ENCODE measurements around the gene FAM50B.
"Not testable (repeated sequence)": the region's sequence is repeated elsewhere in the genome, so short reads cannot be mapped to it uniquely, and the experiment has no call there.

The FAM50B gene

DNA sequence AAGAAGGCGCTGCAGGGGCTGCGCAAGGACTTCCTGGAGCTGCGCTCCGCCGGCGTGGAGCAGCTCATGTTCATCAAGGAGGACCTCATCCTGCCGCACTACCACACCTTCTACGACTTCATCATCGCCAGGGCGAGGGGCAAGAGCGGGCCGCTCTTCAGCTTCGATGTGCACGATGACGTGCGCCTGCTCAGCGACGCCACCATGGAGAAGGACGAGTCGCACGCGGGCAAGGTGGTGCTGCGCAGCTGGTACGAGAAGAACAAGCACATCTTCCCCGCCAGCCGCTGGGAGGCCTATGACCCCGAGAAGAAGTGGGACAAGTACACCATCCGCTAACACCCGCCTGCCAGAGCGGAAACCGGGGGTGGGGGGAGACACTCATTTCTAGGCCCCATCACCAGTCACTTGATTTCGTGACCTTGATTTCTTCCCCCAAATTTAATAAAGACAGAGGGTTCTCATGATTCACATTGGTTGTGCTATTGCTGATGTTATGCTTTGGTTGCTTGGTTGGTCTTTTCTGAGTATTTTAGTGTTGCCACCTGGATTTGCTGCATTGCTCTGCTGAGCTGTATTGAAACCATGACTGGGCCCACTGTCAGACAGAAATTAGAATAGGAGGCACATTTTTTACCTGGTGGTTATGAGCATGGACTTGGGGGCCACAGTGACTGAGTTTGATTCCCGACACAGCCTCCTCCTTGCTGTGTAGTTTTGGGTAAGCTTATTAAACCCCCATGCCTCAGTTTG lies 1.5 kb downstream of the FAM50B start:
- DNase-seq = no peak

DNA sequence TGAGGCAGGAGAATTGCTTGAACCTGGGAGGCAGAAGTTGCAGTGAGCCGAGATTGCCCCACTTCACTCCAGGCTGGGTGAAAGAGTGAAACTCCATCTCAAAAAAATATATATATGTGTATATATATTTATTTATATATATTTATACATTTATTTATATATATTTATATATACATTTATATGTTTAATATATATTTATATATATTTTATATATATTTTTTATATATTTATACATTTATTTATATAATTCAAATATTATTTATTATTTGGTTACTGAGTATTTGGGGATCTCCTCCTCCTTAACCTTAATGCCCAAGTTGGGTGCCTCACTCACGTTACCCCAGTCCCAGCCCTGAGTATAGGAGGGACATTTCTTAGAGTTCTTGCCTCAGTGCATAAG lies 2.7 kb downstream of the FAM50B start:
- DNase-seq = no peak

DNA sequence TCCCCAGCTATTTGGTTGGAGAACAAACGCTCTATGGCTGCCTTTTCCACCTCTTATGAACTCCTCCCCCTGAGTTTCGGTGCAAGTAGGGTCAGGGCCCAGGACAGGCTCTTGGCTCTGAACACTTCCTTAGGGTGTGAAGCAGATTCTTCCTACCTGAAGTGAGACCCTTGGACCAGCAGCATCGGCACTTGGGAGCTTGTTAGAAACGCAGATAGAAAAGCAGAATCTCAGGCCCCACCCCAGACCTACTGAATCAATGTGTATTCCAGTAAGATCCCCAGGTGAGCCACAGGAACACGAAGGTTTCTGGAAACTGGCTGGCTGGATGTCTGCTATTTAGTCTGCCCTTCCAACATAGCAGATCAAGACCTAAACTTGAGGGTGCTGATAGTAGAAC lies 3.2 kb downstream of the FAM50B start:
- DNase-seq = no peak

DNA sequence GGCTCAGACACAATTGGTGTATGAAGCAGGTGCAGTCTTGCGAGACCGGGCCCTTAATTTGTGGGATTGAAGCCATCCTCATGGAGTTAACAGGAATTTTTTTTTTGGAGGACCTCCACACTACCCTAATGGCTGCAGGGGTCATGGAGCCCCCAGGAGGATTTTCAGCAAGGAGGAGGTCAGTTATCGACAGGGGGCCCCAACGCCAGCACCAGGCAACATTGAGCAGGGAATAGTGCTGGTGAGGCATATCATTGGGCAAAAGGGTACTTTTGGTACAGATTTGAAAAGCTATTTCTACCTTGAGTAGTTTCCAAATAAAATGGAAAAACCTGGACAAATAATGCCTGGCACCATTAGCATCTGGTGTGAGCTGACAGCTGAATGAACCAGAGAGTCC lies 6.7 kb downstream of the FAM50B start:
- no peak for DNase-seq

- DNase-seq = no peak
Measured at GRCh38 chr6:3856576-3856975, 7.4 kb downstream of the FAM50B start.

DNA sequence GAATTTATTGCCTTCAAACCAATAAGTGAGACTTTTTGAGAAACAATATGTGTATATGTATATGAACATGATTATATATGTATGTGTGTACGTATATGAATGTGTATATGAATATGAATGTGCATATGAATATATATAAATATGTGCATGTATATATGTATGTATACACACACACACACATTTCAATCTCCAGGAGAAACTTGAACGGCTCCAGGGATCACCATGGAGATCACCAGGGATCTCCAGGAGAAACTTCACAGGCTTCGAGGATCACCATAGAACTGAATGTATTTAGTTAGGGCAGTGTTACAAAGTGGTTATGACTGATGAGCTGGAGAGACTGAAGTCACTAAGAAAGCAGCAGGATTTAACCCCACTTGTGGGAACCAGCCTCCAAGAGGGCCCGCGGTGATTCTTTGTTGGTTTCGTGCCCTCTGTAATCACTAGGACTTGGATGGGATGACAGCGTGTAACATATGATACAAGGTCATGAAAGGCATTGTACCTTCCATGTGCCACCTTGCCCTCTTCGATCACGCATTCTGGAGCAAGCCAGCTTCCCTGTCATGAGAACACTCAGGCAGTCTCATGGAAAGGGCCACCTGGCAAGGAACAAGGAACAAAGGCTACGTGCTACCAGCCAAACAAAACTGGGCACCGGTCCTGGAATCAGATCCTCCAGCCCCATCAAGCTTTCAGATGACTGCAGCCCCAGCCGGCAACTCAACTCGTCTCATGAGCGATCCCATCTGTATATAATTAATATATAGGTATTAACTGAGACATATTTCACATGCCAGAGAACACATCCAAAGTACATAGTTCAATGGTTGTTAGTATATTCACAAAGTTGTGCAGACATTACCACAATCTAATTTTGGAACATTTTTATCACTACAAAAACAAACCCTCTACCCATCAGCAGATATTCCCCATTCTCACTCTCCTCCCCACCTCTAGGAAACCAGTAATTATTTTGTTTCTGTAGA lies 8.6 kb downstream of the FAM50B start:
- DNase-seq = no peak

- no peak for DNase-seq
Measured at GRCh38 chr6:3859878-3860552, 10.8 kb downstream of the FAM50B start.

GRCh38 chr6:3861424-3861823 lies 12.3 kb downstream of the FAM50B start:
- no peak for DNase-seq

DNA sequence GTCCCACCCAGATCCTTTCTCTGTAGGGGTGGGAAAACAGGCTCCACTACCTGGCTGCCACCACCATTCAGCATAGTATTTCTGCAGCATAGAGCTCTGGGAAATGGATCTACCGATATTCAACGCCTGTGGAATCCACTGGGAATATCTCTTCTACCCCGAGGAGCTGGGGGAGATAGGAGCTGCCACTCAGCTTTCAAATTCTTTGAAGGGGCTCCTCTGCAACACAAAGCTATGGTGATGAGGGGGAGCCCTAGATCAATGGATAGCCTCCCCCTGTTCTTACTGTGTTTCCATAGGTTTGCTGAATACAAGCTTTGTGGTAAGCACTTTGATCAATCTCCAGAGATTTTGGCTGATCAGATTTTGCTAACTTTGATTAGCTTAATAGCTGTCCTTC lies 12.9 kb downstream of the FAM50B start:
- no peak for DNase-seq

GRCh38 chr6:3863322-3863721 lies 14.1 kb downstream of the FAM50B start:
- DNase-seq = not testable (repeated sequence)

- DNase-seq = no peak
Measured at GRCh38 chr6:3865463-3865862, 16.3 kb downstream of the FAM50B start.

- no peak for DNase-seq
Measured at GRCh38 chr6:3867641-3868502, 18.7 kb downstream of the FAM50B start.

- no peak for DNase-seq
Measured at GRCh38 chr6:3868544-3868943, 19.4 kb downstream of the FAM50B start.

GRCh38 chr6:3869284-3869631 lies 20.1 kb downstream of the FAM50B start:
- no peak for DNase-seq

GRCh38 chr6:3869632-3870527 lies 20.7 kb downstream of the FAM50B start:
- no peak for DNase-seq

DNA sequence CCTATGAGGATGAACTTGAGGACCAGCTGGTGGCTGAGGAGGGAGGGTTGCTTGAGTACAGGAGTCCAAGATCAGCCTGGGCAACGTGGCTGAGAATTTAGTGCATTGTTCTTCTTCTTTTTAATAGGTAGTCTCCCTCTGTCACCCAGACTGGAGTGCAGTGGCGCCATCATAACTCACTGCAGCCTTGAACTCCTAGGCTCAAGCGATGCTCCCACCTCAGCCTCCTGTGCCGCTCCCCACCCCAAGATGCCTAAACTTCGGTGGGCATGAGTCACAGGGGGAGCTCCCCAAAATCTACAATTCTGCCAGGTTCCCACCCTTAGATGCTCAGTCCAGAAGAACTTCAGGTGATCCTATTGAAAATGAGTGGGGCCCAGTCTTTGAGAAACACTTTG lies 21.4 kb downstream of the FAM50B start:
- no peak for DNase-seq

GRCh38 chr6:3871515-3871914 lies 22.3 kb downstream of the FAM50B start:
- no peak for DNase-seq

DNA sequence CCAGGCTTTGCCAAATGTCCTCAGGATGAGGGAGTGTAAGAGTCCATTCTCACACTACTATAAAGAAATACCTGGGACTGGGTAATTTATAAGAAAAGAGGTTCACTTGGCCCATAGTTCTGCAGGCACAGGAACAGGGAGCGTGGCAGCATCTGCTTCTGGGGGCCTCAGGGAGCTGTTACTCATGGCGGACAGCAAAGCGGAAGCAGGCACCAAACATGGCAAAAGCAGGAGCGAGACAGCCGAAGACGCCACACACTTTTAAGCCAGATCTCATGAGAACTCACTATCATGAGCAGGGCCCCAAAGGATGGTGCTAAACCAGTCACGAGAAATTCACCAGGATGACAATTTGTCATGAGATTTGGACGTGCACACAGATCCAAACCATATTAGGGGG lies 22.8 kb downstream of the FAM50B start:
- DNase-seq = no peak

DNA sequence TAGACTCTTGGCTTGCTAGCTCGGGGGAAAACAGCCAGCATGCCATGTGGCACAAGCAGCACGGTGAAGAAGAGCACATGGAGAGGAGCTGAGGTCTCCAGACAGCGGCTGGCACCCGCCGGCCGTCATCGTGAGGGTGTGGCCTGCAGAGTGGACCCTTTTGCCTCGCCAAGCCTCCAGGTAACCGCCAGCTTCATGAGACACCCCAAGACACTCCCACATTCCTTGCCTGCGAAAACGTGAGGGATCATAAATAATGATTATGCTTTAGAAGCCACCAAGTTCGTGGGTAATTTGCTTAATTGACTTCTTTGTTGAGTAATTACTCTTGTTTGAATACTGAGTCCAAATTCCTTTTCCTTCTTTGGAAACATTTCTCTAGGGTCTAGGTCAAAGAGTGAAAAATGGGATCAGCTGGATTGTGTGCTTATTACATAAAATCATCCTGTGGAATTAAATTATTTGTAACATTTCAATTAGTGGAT lies 23.2 kb downstream of the FAM50B start:
- DNase-seq = no peak

DNA sequence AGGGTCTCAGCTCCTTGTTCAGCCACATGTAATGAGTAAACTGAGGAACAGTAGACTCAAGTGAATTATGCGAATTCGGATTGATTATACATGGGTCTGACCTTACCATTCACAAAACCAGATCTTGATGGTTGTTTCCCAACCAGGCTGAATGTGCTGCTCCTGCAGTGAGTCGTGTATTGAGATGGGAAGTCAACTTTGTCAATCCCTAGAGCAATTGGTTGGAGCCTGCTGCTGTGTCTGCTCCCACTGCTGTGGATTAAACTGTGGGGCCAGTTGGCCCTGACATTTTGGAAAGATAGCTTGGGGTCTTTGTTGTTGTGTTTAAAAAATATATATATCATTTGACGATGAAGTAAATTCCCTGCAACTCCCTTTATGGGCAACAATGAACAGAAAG lies 23.9 kb downstream of the FAM50B start:
- DNase-seq = no peak

DNA sequence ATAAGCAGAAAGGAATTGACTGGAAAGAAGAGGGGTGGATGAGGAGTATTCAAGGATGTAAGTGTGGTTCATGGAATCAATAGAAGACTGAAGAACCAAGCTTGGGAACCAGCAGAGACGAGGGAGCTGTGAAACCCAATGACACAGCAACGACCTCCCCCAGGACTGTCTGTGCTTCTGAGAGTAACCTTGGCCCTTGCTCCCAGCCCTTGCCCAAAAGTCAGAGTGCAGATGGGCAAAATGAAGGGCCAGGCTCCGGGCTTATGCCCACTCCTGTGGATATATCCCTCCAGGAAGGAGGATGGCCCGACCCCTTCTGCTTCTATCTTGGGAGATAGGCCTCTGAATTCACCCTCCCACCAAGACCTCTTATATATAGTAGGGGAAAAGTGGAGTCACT lies 24.9 kb downstream of the FAM50B start:
- DNase-seq = no peak
